ENCODE data around the gene PGM2. TPM values are rescaled to one million over a fixed set of nuclear protein-coding genes. Genes with fewer than 3 reads are reported as not detected.

The PGM2 gene
- total and polyA plus RNA-seq, 2 donors (not counting 3 experiments of a cell fraction or from before 2014, with no cell fraction given) = 17.9 to 53.9 TPM

GRCh38 chr4:37858872-37859271, 32.4 kb downstream of the PGM2 start:
- no peak for FAIRE-seq
- H3K27me3 ChIP-seq (ENCODE audit: control insufficient read depth in 2 of 2, insufficient read depth in 2 of 2, low read length in 2 of 2) = no peaks in the 10 kb centered on the region

More at GRCh38 chr4:37858872-37859271, 32.4 kb downstream of the PGM2 start:
- no TSS peak for BruUV-seq (replicated peaks)
- Histone ChIP-seq H4K20me1 (replicated peaks; ENCODE audit: control insufficient read depth, extremely low read depth, insufficient read depth, low read length) (no peaks in the 10 kb centered on the region), H3K4me1 (ENCODE audit: control insufficient read depth, extremely low read depth, insufficient read depth, low read length) (no peaks in the 10 kb centered on the region), H2AFZ (ENCODE audit: low read depth, low read length) (no peak overlapping the region), H3K4me2 (ENCODE audit: insufficient read depth, low read length) (no peak overlapping the region), H3K9me3 (replicated peaks; ENCODE audit: control insufficient read depth, insufficient read depth, low read length) (no peaks in the 10 kb centered on the region), H3K79me2 (ENCODE audit: control insufficient read depth, insufficient read depth, low read length) (no peaks in the 10 kb centered on the region), H3K27ac (ENCODE audit: insufficient read depth, low read depth, low read length) (no peak overlapping the region), H3K4me3 (replicated peaks in 1 of 3; ENCODE audit: insufficient read depth in 1 of 3, low read depth in 1 of 3, low read length in 3 of 3) (no peak overlapping the region), H3K9ac (replicated peaks; ENCODE audit: extremely low read depth, insufficient read depth, low read length) (no peak overlapping the region), H3K36me3 (ENCODE audit: control insufficient read depth in 2 of 2, extremely low read depth in 1 of 2, insufficient read depth in 2 of 2, low read length in 2 of 2) (peaks cover 5 to 16% of the 10 kb centered on the region in 2 experiments), H3K9me1 (replicated peaks; ENCODE audit: control insufficient read depth, extremely low read depth, insufficient read depth, low read length) (no peaks in the 10 kb centered on the region)
- DNase-seq (ENCODE audit: low read depth, low spot score) = no peak
- POLR2A ChIA-PET = no interaction called here
- intact Hi-C loops (cut with micrococcal nuclease) = no loop called here
- CTCF ChIA-PET = interaction anchor here (0.8 to 1.8 kb wide), 3 partner anchors 23 to 256 kb away, joined by 3 to 12 read pairs (median 3); no protein-coding TSS in a partner anchor
- no peak for TF ChIP-seq CTCF (IDR thresholded peaks at IDR 0.05; ENCODE audit: extremely low read depth in 1 of 2, insufficient read depth in 1 of 2, low read depth in 1 of 2, low read length in 2 of 2)
- no peak for TF ChIP-seq JUN (IDR thresholded peaks at IDR 0.05; ENCODE audit: borderline replicate concordance, insufficient read depth, insufficient read length, low read depth)
- no peak for TF ChIP-seq MAX (IDR thresholded peaks at IDR 0.05; ENCODE audit: insufficient read depth, insufficient read length)
- TF ChIP-seq POLR2A (IDR thresholded peaks at IDR 0.05; ENCODE audit: low read depth, low read length) = no peak
- no peak for TF ChIP-seq EZH2 (IDR thresholded peaks at IDR 0.05; ENCODE audit: borderline replicate concordance, low read depth, low read length, severe bottlenecking)
- TF ChIP-seq FOS (IDR thresholded peaks at IDR 0.05; ENCODE audit: borderline replicate concordance, insufficient read depth, low read length) = no peak
- no peak for TF ChIP-seq POLR2AphosphoS5 (IDR thresholded peaks at IDR 0.05; ENCODE audit: insufficient read depth, low read depth, low read length)
- TF ChIP-seq MYC (IDR thresholded peaks at IDR 0.05; ENCODE audit: low read depth, low read length) = no peak
- TF ChIP-seq GATA2 (IDR thresholded peaks at IDR 0.05; ENCODE audit: insufficient read depth, insufficient read length, low read depth, low read length) = no peak
- dilution Hi-C loops (cut with MboI; ENCODE audit: extremely low pct_ligation_motif_present, low sequenced_read_pairs) = no loop called here
